Measurements from ENCODE around the gene PSMA6.
"Not testable (repeated sequence)": the region's sequence is repeated elsewhere in the genome, so short reads cannot be mapped to it uniquely, and the experiment has no call there.

The PSMA6 gene

DNA sequence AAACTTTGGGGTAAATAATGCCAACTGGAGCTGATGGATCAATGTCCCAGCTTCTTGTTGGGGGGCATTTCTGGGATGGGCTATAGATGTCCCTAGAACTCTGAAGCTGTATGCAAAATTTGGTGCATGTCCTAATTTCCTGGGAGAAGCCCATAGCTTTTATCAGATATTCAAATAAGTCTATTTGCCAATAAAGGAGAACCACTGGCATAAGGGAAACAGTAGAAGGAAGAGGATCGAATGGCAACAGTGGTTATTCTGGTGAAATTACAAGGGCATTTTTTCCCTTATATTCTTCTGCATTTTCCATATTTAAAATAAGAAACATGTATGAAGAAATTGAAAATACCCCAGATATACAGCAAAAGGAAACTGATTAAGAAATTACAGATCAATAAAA lies 34.2 kb downstream of the PSMA6 start:
- no peak for FAIRE-seq

DNA sequence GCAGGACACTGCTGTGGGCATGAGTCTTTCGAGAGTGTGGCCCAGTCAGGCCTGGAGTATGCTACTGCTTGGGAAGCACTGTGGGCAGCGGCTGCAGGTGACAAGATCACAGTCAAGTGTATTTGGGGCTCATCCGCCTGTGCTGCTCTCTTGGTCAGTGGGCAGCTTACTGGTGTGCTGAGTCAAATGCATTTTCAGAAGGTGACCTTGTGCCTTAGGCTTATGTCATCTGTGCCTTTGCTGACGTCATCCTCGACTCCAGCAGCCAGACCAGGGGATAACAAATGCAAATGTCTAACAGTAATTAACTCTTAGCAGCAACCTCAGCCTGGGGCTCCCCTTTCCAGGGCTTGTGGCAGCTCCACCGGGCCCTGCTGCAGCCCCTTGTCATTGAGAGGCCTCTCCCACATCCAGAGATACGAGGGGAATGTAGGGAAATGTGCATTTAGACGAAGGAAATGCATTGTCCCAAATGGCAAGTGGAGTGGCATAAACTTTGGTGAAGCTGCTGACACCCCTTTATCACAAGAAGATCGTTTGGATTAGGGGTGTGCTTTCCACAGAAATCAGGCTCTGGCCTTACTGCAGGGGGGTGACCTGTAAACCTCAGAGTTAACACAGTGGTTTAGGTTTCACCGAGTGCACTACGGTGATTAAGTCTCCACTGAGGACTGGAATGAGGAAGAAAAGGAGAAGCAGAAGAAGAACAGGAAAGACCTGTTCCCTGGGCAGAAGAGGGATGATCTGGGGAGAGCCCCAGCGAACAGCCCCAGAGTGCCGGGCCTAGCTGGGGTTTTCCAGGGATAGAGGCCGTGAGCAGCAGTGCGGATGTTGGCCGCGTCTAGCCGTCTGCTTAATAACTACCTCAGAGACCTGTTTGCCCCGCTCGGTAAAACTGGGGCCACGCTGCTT lies 39.7 kb downstream of the PSMA6 start:
- FAIRE-seq: no peak

GRCh38 chr14:35332517-35333263 lies 40.5 kb downstream of the PSMA6 start:
- no peak for FAIRE-seq

DNA sequence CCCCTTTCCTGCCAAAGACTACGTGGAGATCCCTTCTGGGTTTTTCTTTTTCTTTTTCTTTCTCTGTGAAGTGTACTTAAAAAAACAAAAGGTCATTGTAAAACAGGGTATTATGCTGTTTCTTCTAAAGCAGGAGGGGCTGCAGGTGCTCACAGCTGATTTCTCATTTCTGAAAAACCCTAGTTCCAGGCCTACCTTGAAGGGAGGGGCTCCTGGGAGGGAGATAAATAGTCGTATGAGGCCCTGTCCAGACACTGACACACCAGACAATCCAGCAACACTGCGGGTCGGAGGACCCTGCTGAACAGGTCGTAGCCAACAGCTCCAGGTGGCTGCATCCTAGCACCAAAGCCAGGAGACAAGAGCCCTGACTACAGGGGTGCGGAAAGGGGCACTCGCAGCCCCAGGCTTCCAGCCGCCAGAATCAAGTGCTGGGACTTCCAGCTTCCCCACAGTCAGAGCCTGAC lies 41.1 kb downstream of the PSMA6 start:
- FAIRE-seq: no peak

DNA sequence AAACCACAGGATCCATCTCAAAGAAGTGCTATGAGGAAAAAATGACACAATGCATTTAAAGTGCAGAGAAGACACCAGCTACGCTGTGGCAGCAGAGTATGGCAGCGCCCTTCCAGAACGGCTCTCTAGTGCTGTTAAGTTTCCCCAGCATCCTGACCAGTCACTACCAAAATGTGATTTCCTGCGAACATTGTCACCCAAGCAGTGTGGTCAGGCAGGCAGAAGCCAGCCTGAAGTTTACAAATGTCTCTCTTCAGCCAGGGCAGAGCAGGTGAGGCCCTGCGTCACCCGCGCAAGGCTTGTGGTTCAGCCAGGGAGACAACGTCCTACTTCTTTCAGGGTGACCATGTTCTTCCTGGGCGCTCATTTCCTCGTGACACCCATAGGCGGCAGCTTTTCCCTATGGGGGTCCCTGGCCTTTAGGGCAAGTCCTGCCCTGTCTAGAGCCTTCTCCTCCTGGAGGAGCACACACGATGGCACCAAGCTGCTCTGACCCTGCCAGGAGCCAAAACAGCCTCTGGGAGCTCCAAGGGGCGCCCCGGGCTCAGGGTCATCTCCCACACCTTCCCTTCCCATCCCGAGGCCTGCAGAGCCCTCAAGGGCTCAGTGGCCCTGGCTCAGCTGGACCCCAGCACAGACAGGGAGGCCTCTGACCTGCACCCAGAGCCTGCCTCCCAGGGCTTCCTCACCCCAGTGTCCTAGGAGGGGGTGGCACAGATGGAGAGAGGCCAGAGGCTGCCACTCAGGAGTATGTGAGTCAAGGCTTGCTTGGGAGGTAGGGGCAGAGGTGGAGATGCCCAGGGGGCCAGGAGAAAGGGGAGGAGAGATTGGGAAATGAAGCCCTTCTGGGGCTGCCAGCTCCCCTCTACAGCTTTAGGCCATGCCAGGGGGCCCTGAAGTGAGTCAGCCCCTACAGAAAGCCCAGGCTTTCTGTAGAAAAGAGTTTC lies 41.9 kb downstream of the PSMA6 start:
- FAIRE-seq: no peak

- no peak for FAIRE-seq
Observed at GRCh38 chr14:35335388-35336092, 43.4 kb downstream of the PSMA6 start.

- FAIRE-seq: not testable (repeated sequence)
Observed at GRCh38 chr14:35336171-35336493, 44.0 kb downstream of the PSMA6 start.

- FAIRE-seq: no peak
Observed at GRCh38 chr14:35336494-35337268, 44.5 kb downstream of the PSMA6 start.

- no peak for FAIRE-seq
Observed at GRCh38 chr14:35337269-35338255, 45.4 kb downstream of the PSMA6 start.

- FAIRE-seq: no peak
Observed at GRCh38 chr14:35338731-35339405, 46.7 kb downstream of the PSMA6 start.

DNA sequence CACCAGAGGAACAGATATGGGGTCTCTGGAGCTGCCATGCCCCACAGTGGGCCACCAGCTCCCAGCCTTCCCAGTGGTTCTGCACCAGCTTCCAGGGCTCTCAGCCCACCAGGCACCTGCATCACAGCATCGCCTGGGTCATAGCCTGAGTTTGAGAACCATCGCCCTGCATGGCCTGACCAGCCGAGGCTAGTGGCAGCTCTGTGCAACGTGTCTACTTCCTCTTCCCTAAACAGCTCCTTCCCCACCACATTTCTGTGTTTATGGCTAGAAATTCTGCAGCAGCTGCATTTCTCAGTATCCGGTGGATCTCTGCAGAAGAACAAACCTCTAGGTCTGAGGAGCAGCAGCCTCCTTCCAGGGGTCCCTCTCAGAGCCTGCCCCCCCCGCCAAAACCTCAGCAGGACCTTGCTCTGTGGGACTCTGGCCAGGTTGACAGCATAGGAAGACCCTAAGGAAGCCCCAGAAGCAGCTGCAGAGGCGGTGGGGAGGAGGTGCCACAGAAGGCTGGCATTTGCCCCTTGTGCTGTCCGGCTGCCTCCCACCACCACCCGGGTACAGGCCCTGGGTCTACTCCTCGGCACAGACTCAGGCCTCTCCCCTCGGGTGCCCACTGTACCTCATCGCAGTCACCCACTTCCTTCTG lies 47.7 kb downstream of the PSMA6 start:
- no peak for FAIRE-seq

DNA sequence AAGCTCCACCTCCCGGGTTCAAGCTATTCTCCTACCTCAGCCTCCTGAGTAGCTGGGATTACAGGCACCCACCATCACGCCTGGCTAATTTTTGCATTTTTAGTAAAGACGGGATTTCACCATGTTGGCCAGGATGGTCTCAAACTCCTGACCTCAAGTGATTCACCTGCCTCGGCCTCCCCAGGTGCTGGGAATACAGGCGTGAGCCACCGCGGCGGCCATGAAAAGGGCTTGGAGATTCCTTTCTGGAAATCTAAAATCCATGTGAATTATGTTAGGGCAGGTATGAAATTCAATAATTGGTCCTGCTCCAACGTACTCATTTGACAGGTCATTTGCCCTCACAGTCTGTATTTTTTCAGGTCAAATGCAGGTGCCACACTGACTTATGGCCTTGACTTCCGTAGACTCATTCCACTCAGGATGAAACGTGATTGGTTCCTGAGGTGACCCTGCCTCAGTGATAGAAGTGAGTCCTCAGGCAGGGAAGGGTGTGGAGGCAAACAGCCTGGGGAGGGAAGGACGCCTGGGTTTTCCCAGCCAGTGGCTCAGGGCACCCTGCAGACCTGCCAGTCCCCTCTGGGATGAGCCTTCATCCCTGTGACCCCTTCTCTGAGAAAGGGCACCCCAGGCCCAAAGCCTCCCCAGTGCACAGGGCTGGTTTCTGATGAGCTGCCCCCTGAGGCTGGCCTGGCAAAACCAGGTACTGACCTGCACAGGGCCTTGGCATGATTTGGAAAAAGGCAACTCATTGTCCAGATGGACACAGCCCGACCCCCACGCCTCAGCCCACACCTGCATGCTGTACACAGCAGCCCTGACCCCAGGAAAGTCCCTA lies 48.7 kb downstream of the PSMA6 start:
- FAIRE-seq: no peak

GRCh38 chr14:35341454-35341750 lies 49.2 kb downstream of the PSMA6 start:
- no peak for FAIRE-seq

DNA sequence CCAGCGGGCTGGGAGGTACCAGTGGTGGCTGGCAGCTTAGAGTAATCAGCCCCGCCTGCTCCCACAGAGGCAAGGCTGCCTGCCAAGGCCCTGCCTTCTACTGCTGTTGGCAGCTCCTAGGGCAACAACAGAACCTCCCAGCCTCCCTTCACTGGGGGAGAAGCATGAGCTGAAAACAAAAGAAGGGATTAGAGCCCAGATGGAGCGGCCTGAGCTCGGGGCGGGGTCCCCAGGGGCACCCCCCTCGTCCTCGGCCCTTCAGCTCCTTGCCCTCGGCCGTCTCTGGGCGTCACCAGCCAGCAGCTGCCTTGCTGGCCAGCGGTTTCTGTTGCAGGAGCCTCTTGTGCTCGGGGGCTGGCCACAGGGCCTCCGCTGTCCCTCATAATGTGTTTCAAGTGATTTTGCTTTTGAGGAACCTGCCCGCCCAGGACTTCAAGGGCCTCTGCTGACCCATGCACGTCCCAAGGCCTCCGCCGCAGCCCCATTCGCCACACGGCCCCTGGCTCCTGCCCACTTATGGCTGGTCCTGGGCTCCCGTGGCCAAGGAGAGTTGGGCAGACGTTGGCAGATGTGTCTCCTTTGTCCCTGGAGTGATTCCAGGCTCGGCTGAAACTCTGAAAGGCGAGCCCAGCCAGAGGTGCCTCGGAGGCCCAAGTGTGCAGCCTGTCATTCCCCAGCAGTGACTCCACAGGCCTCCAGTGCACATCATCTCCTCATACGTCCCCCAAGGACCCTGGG lies 49.7 kb downstream of the PSMA6 start:
- FAIRE-seq: no peak

DNA sequence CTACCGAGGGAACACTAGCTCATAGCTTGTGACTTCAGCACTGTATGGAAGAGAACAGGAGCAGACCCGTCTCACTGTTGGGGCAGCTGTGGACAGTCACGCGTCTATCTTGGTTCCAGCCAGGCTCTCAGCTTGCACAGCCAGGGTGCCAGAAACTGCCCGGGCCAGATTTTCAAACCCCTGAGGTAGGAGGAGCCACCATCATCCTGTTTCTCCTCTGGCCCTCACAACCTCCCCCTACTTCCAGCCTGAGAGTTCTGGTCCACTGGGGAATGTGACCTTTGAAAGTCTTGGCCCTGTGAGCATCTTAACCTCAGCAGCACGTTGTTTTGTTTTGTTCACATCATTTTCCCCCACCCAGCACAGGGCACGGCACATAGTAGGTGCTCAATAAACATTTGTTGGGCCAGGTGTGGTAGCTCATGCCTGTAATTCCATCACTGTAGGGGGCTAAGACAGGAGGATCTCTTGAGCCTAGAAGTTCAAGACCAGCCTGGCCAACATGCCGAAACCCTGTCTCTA lies 50.4 kb downstream of the PSMA6 start:
- no peak for FAIRE-seq

DNA sequence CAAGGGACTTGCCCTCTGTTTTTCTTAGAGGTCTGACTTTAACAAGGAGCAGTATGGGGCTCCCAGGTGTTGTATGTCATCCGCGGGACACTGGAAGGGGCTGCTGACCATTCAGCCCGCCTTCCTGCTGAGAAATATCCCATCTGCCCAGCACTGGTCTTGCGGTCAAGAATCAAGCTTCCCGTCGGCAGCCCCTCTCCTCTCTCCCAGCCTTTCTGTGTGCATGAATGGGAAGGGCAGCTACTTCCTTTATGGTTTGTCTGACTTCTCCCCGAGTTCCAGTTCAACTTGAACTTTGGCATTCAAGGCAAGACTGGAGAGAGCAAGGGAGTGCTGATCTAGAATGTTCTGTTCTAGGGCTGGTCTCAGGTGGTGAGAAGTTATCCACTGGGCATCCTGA lies 51.5 kb downstream of the PSMA6 start:
- no peak for FAIRE-seq

DNA sequence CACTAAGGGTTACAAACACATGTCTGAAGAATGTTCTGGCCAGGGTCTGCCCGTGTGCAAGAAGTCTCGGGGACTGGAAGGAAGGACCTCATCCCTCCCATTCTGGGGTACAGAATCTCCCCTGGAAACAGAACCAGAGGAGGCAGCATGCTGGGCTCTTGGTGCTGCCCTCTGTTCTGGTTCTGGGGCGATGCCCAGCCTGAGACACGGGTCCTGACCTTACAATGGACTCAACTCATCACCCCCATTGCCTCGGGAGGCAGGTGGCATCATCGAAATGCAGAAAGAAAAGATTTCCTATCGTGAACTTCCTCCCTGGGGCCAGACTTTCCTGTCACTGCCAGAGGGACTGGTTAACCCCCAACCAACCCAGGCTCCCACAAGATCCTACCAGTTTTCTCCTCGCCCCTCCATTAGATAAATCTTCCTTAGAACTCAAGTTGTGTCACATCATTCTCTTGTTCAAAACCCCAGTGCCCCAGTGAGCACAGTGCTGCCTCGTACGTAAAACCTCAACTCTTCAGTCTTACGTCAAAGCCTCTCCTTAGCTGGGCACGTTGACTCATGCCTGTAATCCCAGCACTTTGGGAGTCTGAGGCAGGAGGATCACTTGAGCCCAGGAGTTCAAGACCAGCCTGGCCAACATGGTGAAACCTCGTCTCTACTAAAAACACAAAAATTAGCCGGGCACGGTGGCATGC lies 52.1 kb downstream of the PSMA6 start:
- FAIRE-seq: no peak

Measured in islet of Langerhans (tissue), 1 donor.